HepG2 (cell line): ENCODE results near the gene HOXB4.

Experiments used
- BRF2 ChIP-seq: sonication (generic); formaldehyde crosslinking; IDR thresholded peaks from 2 replicates; pipeline ENCODE4 v1.8.1; 2022; ENCODE audit warnings: mild to moderate bottlenecking, missing genetic modification reagents
- CCAR2 ChIP-seq: fragments of 200-400 bp; formaldehyde crosslinking; optimal IDR thresholded peaks from 2 replicates; pipeline ENCODE3; 2018; ENCODE audit warnings: low read depth, mild to moderate bottlenecking, low read length, moderate library complexity
- EP300 ChIP-seq, 3 experiments: sonication (generic) in 1 of 3; formaldehyde crosslinking in 1 of 3; IDR thresholded peaks; 2 replicates each; pipeline versions ENCODE4 v1.5.1 to v1.6.1; 2011 to 2020; ENCODE audit warnings: low read depth in 2 of 3, low read length in 2 of 3, borderline replicate concordance in 1 of 3, improper control_type of control experiment in 1 of 3, mild to moderate bottlenecking in 1 of 3, missing genetic modification reagents in 1 of 3, moderate library complexity in 1 of 3
- NFIB ChIP-seq: sonication (generic); formaldehyde crosslinking; IDR thresholded peaks from 2 replicates; pipeline ENCODE4 v1.9.0; 2021; ENCODE audit warnings: missing genetic modification reagents, mild to moderate bottlenecking, borderline replicate concordance
- PHF8 ChIP-seq: sonication (generic); formaldehyde crosslinking; IDR thresholded peaks from 2 replicates; pipeline ENCODE4 v1.5.0; 2020; ENCODE audit warnings: missing genetic modification reagents
- POLR2AphosphoS5 ChIP-seq: IDR thresholded peaks from 2 replicates; pipeline ENCODE4 v1.6.1; 2012; ENCODE audit warnings: low read depth, low read length
- SMAD3 ChIP-seq: sonication (generic); formaldehyde crosslinking; IDR thresholded peaks from 2 replicates; pipeline ENCODE4 v1.4.0; 2020; ENCODE audit warnings: missing genetic modification reagents
- TCF12 ChIP-seq, 2 experiments: fragments of 450-650 bp in 1 of 2; sonication (generic) in 1 of 2; formaldehyde crosslinking in 1 of 2; IDR thresholded peaks; 2 replicates each; pipeline versions ENCODE4 v1.6.1 to v1.8.0; 2017 to 2022; ENCODE audit warnings: antibody characterized with exemption in 1 of 2, mild to moderate bottlenecking in 1 of 2, missing genetic modification reagents in 1 of 2, moderate library complexity in 1 of 2
- YY1 ChIP-seq: IDR thresholded peaks from 2 replicates; pipeline ENCODE4 v1.6.1; 2011; ENCODE audit warnings: low read length, low read depth, moderate library complexity, mild to moderate bottlenecking; ENCODE audit not compliant: insufficient read depth, insufficient replicate concordance
- ZNF230 ChIP-seq: sonication (generic); formaldehyde crosslinking; IDR thresholded peaks from 2 replicates; pipeline ENCODE4 v1.4.0; 2020; ENCODE audit warnings: mild to moderate bottlenecking, missing genetic modification reagents
- ZNF549 ChIP-seq: sonication (generic); formaldehyde crosslinking; IDR thresholded peaks from 2 replicates; pipeline ENCODE4 v1.5.0; 2020; ENCODE audit warnings: missing genetic modification reagents
- ZZZ3 ChIP-seq: sonication (generic); formaldehyde crosslinking; IDR thresholded peaks from 2 replicates; pipeline ENCODE4 v1.4.0; 2020; ENCODE audit warnings: missing genetic modification reagents, mild to moderate bottlenecking, borderline replicate concordance

- TF ChIP-seq ZZZ3 (CRISPR knock-in tag), result no peak
- TF ChIP-seq SMAD3 (CRISPR knock-in tag), result no peak
- TF ChIP-seq ZNF549, result no peak
- no peak for TF ChIP-seq PHF8 (CRISPR knock-in tag)
- no peak for TF ChIP-seq YY1
- no peak for TF ChIP-seq TCF12 (IDR thresholded peaks at IDR 0.05)
- no peak for TF ChIP-seq TCF12 (CRISPR knock-in tag; IDR thresholded peaks at IDR 0.05)
- no peak for TF ChIP-seq CCAR2
- TF ChIP-seq NFIB, result no peak
- no peak for TF ChIP-seq BRF2 (CRISPR knock-in tag)
- TF ChIP-seq ZNF230 (CRISPR knock-in tag), result no peak
- no peak for TF ChIP-seq EP300 (IDR thresholded peaks at IDR 0.05; ENCODE audit: low read depth in 2 of 2, low read length in 2 of 2)
- TF ChIP-seq EP300 (CRISPR knock-in tag; IDR thresholded peaks at IDR 0.05; ENCODE audit: borderline replicate concordance), result no peak
- no peak for TF ChIP-seq POLR2AphosphoS5
Measured at GRCh38 chr17:48592577-48592976, 14.4 kb upstream of the HOXB4 start.
